Stimulated activated CD4-positive, alpha-beta T cell treated with anti-CD3 and anti-CD28 coated beads, Interleukin-12 subunit alpha, Interleukin-12 subunit beta, amount 100 ng/mL, for 24 hours (primary cell): Measurements from ENCODE around the gene ONECUT2.

Experiments
- DNase-seq, 2 experiments: peaks; one replicate each; pipeline ENCODE4 v3.0.0-alpha.2; 2020; ENCODE audit warnings: low read depth in 2 of 2

The ONECUT2 gene

DNA sequence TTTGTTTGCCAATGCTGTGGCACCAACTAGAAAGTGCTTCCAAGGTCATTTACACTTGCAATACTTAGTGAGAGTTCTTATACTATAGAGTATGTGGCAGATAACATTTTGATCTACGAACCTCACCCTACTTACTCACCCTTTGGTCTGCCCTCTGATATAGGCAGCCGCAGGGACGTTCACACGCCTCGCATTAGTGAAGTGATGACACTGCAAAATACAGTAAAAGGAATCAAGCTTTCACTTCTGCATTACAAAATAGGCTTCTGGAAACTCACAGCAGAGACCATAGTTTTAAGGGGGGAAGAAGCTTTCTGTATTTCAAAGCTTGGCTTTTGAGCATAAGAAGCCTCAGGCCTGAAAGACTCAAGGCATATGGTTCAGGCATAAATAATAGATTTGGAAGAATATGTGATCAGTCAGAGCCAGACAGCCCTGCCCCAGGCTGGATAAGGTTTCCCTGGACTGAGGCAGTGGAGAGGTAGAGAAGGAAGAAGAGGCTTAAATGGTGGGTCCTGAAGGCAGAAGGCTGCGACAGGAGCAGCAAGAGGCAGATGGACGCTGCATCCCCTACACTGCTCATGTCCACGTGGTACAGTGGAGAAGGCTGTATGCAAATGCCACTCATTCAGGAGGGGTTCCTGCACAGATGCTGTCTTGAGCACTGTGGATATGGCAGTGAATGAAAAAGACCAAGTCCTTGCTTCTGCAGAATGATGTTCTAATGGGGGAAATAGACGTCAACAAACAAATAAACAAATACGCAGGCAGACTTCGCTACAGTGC, 88.2 kb downstream of the ONECUT2 start:
- DNase-seq = no peak

- DNase-seq = no peak
These were observed 92.5 kb downstream of the ONECUT2 start for GRCh38 chr18:57527556-57528229.

GRCh38 chr18:57529151-57529550, 94.0 kb downstream of the ONECUT2 start:
- DNase-seq = no peak

GRCh38 chr18:57533006-57533867, 98.1 kb downstream of the ONECUT2 start:
- DNase-seq = no peak

GRCh38 chr18:57533868-57534510, 98.8 kb downstream of the ONECUT2 start:
- no peak for DNase-seq

DNA sequence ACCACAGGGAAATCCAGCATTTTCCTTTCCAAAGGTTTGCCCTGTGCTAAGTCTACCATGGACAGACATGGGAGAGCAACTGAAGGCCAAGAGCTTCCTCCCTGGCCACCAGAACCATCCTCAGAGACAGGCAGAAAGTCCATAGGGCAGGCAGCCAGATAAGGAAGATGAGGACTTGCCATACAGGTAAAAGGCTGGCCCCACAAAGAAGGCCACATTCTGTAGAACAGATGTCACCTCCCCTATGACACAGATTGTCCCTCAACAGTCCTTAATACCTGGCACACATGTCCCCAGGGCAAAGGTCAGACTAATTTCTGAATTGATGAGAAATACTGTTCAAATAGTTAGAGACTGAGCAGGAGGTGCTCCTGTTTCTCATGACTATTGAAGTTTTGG, 99.3 kb downstream of the ONECUT2 start:
- no peak for DNase-seq

DNA sequence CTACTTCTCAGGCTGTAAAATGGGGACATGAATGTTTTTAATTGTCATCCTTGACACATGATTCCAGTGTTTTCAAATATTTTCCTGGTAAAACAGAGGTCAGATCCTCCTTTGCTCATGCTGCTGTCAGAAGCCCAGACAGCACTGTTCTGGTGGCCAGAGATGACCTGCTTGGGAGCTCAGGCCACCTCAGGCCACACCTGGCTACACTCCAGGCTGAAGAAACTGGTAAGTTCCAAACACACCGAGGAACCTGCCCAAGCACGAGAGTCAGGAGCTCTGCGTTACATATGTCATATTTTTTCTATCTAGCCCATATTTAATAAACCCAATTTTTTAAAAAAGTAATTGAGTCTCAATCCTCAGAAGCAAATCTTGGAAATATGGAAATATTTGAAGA, 103.4 kb downstream of the ONECUT2 start:
- no peak for DNase-seq

DNA sequence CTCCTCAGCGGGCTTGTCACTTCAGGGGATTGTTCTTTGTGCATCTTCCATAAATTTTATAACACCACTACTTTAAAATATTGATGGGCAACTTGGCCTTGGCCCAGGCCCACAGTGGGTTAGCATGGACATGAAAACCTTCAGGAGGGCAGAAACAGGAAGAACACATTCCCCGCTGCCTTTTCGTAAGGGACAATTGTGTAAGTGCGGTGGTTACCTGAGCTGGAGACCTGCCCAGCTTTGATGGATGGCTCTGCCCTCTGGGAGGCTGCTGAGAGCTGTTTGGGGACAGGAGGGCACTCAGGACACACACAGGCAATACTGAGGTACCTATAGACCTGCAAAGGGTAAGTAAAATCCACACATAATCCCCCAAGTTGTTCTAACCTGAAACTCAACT, 104.5 kb downstream of the ONECUT2 start:
- DNase-seq = no peak
